Panc1 (cell line): Measurements from ENCODE around the gene NPAS3. TPM values are rescaled to one million over a fixed set of nuclear protein-coding genes. Genes with fewer than 3 reads are reported as not detected.

ENCODE experiments used
- ATAC-seq: fragments of 200-7000 bp; cut with Tn5 transposase; 2 replicates; pipeline ENCODE4 v1.9.1; 2020; ENCODE audit warnings: mild to moderate bottlenecking, moderate library complexity
- BruUV-seq: library from RNA; stranded (reverse); fragments of 400-500 nt; replicated peaks from 2 replicates; lab custom pipeline; 2021; lab: Mats Ljungman, UMichigan
- CTCF ChIA-PET: fragments of 300-600 bp; sonication (Branson Sonifier 250); formaldehyde crosslinking; loops from one replicate; lab custom pipeline; 2022; ENCODE audit warnings: antibody characterized with exemption; lab: Charles Lee
- POLR2A ChIA-PET: fragments of 300-600 bp; sonication (Branson Sonifier 250); formaldehyde crosslinking; loops from one replicate; lab custom pipeline; 2022; ENCODE audit warnings: antibody characterized with exemption; lab: Charles Lee
- DNase-seq: peaks from one replicate; pipeline ENCODE4 v3.0.0-alpha.2; 2010; ENCODE audit warnings: low read depth, low spot score
- H3K27ac ChIP-seq: 2 replicates; pipeline ENCODE4 v1.5.1; 2011; ENCODE audit warnings: mild to moderate bottlenecking, low read length, inconsistent platforms
- H3K27me3 ChIP-seq: fragments of 200-500 bp; sonication (Bioruptor generic); 2 replicates; pipeline ENCODE4 v1.6.0; 2014; ENCODE audit warnings: low read length, inconsistent platforms; ENCODE audit not compliant: control insufficient read depth, insufficient read depth
- H3K36me3 ChIP-seq: fragments of 200-500 bp; sonication (Bioruptor generic); 2 replicates; pipeline ENCODE4 v1.5.1; 2014; ENCODE audit warnings: inconsistent platforms, mild to moderate bottlenecking, low read length, moderate library complexity; ENCODE audit not compliant: control insufficient read depth, insufficient read depth
- H3K4me1 ChIP-seq: 2 replicates; pipeline ENCODE4 v1.5.1; 2011; ENCODE audit warnings: inconsistent platforms, mild to moderate bottlenecking, low read length, moderate library complexity; ENCODE audit not compliant: control insufficient read depth, insufficient read depth
- H3K4me3 ChIP-seq, 2 experiments: 2 replicates each; pipeline ENCODE4 v1.5.1; 2011 to 2012; ENCODE audit warnings: low read depth in 2 of 2, low read length in 2 of 2, mild to moderate bottlenecking in 2 of 2, inconsistent platforms in 1 of 2, moderate library complexity in 1 of 2
- H3K9me3 ChIP-seq: fragments of 200-500 bp; sonication (Bioruptor generic); 2 replicates; pipeline ENCODE4 v1.5.1; 2014; ENCODE audit warnings: low read depth, mild to moderate bottlenecking, inconsistent platforms, low read length, moderate library complexity; ENCODE audit not compliant: control insufficient read depth, insufficient read depth
- POLR2AphosphoS5 ChIP-seq: IDR thresholded peaks from 2 replicates; pipeline ENCODE4 v1.6.1; 2012; ENCODE audit warnings: mild to moderate bottlenecking, low read depth, low read length, moderate library complexity
- SIN3A ChIP-seq: IDR thresholded peaks from 2 replicates; pipeline ENCODE4 v1.6.1; 2012; ENCODE audit warnings: low read depth, mild to moderate bottlenecking, low read length, moderate library complexity, borderline replicate concordance; ENCODE audit not compliant: insufficient read depth
- TCF7L2 ChIP-seq: IDR thresholded peaks from 2 replicates; pipeline ENCODE4 v1.6.1; 2011; ENCODE audit warnings: mild to moderate bottlenecking, low read depth, low read length, inconsistent platforms
- in situ Hi-C: cut with HindIII; loops from 2 replicates; pipeline ENCODE4 v1.10.0; 2016; ENCODE audit warnings: low sequenced_read_pairs, low pct_unique_long_range_greater_than_20kb
- intact Hi-C: fragments of 100-400 bp; cut with micrococcal nuclease; formaldehyde crosslinking; loops from one replicate; pipeline ENCODE4 v1.10.0; 2022; ENCODE audit not compliant: unreplicated experiment
- total RNA-seq: library from RNA; stranded (reverse); gene quantifications from one replicate; pipeline ENCODE4 v1.2.1, GENCODE V29; 2021; ENCODE audit not compliant: unreplicated experiment
- TF ChIP-seq, protein P1 (sequence below), 2 experiments: IDR thresholded peaks; 2 replicates each; pipeline ENCODE4 v1.6.1; 2011 to 2012; ENCODE audit warnings: low read depth in 2 of 2, control low read depth in 1 of 2, low read length in 1 of 2, mild to moderate bottlenecking in 1 of 2, moderate library complexity in 1 of 2; ENCODE audit not compliant: insufficient read depth in 1 of 2
- TF ChIP-seq, protein P2 (sequence below): fragments of 450-650 bp; IDR thresholded peaks from 2 replicates; pipeline ENCODE4 v1.5.1; 2017; ENCODE audit warnings: mild to moderate bottlenecking

NPAS3 gene
- total RNA-seq, 1 experiment from 2014 or later = 0.23 TPM

DNA sequence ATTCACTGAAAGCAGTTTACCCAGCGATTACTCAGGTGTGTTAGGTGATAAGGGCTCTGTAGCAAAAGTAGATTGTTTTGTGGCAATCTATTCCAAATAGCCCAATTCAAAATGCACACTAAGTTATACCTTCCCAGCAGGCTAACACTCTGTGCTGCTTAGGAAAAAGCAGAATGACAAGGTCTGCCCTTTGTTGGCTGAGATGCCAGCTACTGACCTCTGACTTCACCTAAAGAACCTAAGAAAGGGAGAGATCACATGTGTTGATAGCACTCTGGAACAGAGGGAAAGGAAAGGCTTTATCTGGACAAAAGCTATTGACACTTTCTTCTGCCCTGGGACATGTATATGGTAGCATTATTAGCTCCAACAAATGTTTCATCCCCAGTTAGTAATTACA, 609.9 kb downstream of the NPAS3 start:
- TF ChIP-seq SIN3A (no peak), TCF7L2 (no peak), POLR2AphosphoS5 (no peak)
- TF ChIP-seq, protein P1, sequence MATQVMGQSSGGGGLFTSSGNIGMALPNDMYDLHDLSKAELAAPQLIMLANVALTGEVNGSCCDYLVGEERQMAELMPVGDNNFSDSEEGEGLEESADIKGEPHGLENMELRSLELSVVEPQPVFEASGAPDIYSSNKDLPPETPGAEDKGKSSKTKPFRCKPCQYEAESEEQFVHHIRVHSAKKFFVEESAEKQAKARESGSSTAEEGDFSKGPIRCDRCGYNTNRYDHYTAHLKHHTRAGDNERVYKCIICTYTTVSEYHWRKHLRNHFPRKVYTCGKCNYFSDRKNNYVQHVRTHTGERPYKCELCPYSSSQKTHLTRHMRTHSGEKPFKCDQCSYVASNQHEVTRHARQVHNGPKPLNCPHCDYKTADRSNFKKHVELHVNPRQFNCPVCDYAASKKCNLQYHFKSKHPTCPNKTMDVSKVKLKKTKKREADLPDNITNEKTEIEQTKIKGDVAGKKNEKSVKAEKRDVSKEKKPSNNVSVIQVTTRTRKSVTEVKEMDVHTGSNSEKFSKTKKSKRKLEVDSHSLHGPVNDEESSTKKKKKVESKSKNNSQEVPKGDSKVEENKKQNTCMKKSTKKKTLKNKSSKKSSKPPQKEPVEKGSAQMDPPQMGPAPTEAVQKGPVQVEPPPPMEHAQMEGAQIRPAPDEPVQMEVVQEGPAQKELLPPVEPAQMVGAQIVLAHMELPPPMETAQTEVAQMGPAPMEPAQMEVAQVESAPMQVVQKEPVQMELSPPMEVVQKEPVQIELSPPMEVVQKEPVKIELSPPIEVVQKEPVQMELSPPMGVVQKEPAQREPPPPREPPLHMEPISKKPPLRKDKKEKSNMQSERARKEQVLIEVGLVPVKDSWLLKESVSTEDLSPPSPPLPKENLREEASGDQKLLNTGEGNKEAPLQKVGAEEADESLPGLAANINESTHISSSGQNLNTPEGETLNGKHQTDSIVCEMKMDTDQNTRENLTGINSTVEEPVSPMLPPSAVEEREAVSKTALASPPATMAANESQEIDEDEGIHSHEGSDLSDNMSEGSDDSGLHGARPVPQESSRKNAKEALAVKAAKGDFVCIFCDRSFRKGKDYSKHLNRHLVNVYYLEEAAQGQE (IDR thresholded peaks at IDR 0.05; ENCODE audit: insufficient read depth in 1 of 2, low read depth in 2 of 2, low read length in 1 of 2) = no peak
- TF ChIP-seq, protein P2, sequence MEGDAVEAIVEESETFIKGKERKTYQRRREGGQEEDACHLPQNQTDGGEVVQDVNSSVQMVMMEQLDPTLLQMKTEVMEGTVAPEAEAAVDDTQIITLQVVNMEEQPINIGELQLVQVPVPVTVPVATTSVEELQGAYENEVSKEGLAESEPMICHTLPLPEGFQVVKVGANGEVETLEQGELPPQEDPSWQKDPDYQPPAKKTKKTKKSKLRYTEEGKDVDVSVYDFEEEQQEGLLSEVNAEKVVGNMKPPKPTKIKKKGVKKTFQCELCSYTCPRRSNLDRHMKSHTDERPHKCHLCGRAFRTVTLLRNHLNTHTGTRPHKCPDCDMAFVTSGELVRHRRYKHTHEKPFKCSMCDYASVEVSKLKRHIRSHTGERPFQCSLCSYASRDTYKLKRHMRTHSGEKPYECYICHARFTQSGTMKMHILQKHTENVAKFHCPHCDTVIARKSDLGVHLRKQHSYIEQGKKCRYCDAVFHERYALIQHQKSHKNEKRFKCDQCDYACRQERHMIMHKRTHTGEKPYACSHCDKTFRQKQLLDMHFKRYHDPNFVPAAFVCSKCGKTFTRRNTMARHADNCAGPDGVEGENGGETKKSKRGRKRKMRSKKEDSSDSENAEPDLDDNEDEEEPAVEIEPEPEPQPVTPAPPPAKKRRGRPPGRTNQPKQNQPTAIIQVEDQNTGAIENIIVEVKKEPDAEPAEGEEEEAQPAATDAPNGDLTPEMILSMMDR = no peak
- Histone ChIP-seq H3K9me3 (no peaks in the 10 kb centered on the region), H3K36me3 (no peaks in the 10 kb centered on the region), H3K27ac (no peak overlapping the region), H3K27me3 (no peaks in the 10 kb centered on the region), H3K4me3 (no peak overlapping the region), H3K4me1 (no peaks in the 10 kb centered on the region)
- no TSS peak for BruUV-seq
- no peak for DNase-seq
- intact Hi-C loops = no loop called here
- no peak for ATAC-seq
- in situ Hi-C loops = no loop called here
- CTCF ChIA-PET = no interaction called here
- POLR2A ChIA-PET = no interaction called here

DNA sequence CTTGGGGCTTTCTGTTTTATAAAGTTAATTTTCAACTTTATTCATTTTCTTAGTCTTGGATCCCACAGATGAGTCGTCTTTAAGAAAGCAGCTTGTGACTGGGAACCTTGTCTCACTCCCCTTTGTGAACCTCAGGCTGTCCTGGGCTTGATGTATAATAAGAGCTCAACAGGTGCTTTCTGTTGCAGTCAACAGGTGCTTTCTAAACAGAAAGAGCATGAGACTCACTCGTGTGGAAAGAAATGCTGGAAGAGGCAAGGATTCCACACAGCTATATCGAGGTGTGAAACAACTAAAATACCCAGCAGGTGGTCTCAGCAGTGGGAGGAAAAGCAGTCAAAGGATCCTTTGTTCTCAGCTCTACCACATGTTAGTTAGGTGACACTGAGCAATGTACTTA, 613.3 kb downstream of the NPAS3 start:
- in situ Hi-C loops = no loop called here
- ATAC-seq (no peak), DNase-seq (no peak)
- Histone ChIP-seq H3K9me3 (no peaks in the 10 kb centered on the region), H3K27me3 (no peaks in the 10 kb centered on the region), H3K4me3 (no peak overlapping the region), H3K27ac (no peak overlapping the region), H3K36me3 (no peaks in the 10 kb centered on the region), H3K4me1 (no peaks in the 10 kb centered on the region)
- ChIA-PET POLR2A (interaction anchor here (0.6 kb wide), 1 partner anchor 8 kb away, joined by 3 read pairs; no protein-coding TSS in a partner anchor), CTCF (no interaction called here)
- BruUV-seq = no TSS peak
- intact Hi-C loops = no loop called here
- TF ChIP-seq POLR2AphosphoS5 = no peak
- TF ChIP-seq, protein P2 = no peak
- TF ChIP-seq, protein P1 (IDR thresholded peaks at IDR 0.05; ENCODE audit: insufficient read depth in 1 of 2, low read depth in 2 of 2, low read length in 1 of 2) = no peak
- TF ChIP-seq SIN3A = no peak
- TF ChIP-seq TCF7L2 = no peak
